T-helper 17 cell (primary cell): ENCODE measurements around the gene ERVK3-1. TPM values are rescaled to one million over a fixed set of nuclear protein-coding genes. Genes with fewer than 3 reads are reported as not detected.

ENCODE experiments used
- ATAC-seq: fragments of 150-1000 bp; cut with Tn5 transposase; 2 replicates; pipeline ENCODE4 v1.10.0; 2021; ENCODE audit warnings: mild to moderate bottlenecking, moderate library complexity
- DNase-seq, 3 donors: peaks; one replicate each; pipeline versions ENCODE4 v3.0.0 to v3.0.0-alpha.2; 2020 to 2021
- H3K9me3 ChIP-seq: one replicate; pipeline ENCODE4 v1.7.0; 2013; ENCODE audit warnings: low read length, mild to moderate bottlenecking; ENCODE audit not compliant: control insufficient read depth, poor library complexity, severe bottlenecking
- H3K27ac Mint-ChIP-seq: one replicate; pipeline ENCODE4 v1.8.0; 2022; ENCODE audit warnings: mild to moderate bottlenecking, moderate library complexity, mixed read lengths
- H3K27me3 Mint-ChIP-seq: one replicate; pipeline ENCODE4 v1.8.0; 2022; ENCODE audit warnings: mixed read lengths
- H3K36me3 Mint-ChIP-seq: one replicate; pipeline ENCODE4 v1.8.0; 2022; ENCODE audit warnings: low read depth, mixed read lengths
- H3K4me1 Mint-ChIP-seq: one replicate; pipeline ENCODE4 v1.8.0; 2022; ENCODE audit warnings: mild to moderate bottlenecking, mixed read lengths
- H3K4me3 Mint-ChIP-seq: one replicate; pipeline ENCODE4 v1.8.0; 2022; ENCODE audit warnings: mild to moderate bottlenecking, moderate library complexity, mixed read lengths
- total RNA-seq, 4 donors: library from RNA in 2 of 4; stranded (reverse) in 2 of 4; gene quantifications; one replicate each; pipeline ENCODE4 v1.2.3 and lab custom pipeline; 2022 to 2026

ERVK3-1 gene
- total RNA-seq, 2 donors from 2014 or later: 108 to 110 TPM

DNA sequence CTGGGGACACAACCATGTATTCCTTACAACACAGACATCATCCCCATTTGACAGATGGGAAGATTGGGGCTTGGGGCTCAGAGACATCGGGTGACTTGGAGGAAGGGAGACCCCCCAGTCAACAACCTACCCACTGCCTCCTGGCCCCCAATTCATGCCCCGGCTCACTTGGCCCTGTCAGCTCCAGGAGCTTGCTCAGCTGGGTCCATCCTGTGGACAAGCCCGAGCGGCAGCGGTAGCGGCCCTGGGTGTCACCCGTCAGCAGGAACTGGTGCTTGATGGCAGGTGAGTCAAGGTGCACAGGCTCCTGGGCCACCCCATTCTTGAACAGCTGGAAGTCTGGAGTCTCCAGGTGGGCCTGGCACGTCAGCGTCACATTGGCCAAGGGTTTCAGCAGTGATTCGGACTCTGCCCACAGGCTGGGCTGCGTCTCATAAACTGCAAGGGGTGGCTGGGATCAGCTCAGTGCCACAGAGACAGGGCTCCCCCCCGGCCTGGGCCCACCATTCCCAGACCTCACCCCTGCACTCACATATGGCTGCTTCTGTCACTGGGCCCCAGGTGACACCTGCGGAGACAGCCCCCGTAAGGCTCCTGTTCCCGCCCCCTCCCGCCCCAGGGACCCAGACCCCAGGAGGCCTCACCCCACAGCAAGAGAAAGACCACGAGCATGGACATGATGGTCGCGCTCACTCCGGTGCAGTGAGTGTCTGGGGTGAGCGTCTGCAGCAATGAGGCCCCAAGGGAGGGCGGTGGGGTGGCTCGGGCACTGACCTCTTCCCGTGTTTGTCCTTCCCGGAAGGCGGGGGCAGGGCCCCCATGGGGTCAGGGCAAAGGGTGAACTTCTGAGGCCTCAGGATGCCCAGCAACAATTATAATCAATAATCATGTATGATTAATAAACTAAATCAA is 47.8 kb downstream of the ERVK3-1 start, which contains the start of gene A1BG:
TSS of gene A1BG (minus strand) at position 733 of the 912 bp plus-strand sequence. CDS start at position 678, 55 bp downstream.
- H3K36me3 Mint-ChIP-seq: peaks cover 4% of the 10 kb centered on the region
- H3K9me3 ChIP-seq: no peaks in the 10 kb centered on the region
- H3K27me3 Mint-ChIP-seq: no peaks in the 10 kb centered on the region
- no peak for ATAC-seq
- H3K4me3 Mint-ChIP-seq: no peak within 1 kb of the TSS
- DNase-seq: no peak
- peaks cover 6% of the 10 kb centered on the region for H3K4me1 Mint-ChIP-seq
- H3K27ac Mint-ChIP-seq: no peak within 1 kb of the TSS

DNA sequence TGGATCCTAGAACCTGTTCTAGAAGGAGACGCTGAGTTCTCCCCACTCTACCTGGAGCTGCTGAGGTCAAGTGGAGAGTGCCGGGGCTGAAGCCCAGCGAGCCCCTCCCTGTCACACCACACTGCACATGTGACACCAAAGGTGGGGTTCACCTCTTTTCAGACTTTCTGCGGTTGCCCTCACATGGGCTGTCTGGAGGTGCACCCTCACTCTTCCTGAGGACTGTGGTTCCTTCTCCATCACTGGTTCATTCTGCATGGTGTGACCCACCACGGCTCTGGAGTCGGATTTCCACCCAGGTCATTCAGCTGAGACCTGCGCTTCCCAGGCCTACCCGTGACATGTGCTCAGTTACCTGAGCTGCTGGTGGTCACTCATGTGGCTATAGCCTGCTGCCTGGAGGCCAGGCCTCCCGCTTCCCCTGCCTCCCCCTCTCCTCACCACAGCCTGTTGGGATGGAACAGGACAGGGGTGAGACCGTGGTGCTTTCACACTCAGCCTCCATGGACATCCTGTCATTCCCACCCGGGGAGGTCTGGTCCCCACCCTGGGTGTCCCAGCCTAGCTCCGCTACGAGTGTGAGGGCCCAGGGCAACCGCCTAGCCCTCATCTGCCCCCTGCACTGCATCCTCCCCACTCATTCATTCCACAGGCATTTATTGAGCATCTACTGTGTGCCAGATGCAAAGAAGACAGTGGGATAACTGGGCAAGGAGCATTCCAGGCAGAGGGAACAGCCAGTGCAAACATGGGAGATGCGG is 48.7 kb downstream of the ERVK3-1 start:
- no peak overlapping the region for H3K27ac Mint-ChIP-seq
- H3K27me3 Mint-ChIP-seq: no peaks in the 10 kb centered on the region
- peaks cover 4% of the 10 kb centered on the region for H3K36me3 Mint-ChIP-seq
- H3K4me1 Mint-ChIP-seq: peaks cover 6% of the 10 kb centered on the region
- ATAC-seq (no peak), DNase-seq (no peak)
- H3K9me3 ChIP-seq: no peaks in the 10 kb centered on the region
- no peak overlapping the region for H3K4me3 Mint-ChIP-seq

DNA sequence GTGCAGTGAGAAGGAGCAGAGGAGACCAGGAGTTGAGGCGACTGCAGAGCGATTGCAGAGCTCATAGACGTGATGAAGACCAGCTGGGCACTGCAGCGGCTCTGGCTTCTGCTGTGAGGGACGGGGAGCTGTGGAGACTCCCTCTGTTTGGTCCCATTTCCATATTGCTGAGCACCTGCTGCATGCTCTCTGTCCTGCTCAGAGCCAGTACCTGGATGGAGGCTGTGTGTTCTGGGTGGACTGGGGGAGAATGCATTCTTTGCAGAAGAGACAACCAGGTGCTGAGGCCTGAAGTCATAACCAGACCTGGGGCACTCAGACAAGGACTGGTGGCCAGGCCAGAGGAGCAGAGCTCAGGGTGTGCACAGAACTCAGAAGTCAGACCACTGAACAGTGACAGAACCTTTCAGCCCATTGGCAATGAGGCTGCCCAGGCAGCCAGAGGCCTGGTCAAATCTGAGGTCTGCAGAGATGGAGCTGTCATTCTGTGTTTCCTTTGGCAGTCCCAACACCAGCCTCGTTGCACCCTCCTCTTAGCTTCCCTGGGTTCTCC is 49.4 kb downstream of the ERVK3-1 start:
- no peaks in the 10 kb centered on the region for H3K27me3 Mint-ChIP-seq
- no peak overlapping the region for H3K4me3 Mint-ChIP-seq
- DNase-seq: no peak

DNA sequence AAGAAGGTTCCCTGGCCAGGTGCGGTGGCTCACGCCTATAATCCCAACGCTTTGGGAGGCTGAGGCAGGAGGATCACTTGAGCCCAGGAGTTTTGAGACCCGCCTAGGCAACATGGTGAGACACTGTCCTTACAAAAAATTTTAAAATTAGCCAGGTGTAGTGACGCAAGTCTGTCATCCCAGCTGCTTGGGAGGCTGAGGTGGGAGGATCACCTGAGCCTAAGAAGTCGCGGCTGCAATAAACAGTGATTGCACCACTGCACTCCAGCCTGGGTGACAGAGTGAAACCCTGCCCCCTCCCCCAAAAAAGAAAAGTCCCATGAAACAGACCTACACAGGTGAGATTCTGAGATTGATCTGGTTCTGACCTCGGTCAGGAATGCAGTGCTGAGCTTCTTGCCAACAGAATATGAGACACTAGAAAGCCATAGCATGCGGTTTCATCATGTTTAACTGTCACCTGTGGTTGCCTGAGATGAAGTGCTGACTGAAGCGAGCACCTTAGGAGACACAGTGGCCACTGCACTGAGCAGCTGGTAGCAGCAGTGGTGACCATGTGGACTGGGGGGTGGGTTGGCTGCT is 50.1 kb downstream of the ERVK3-1 start:
- H3K9me3 ChIP-seq: no peaks in the 10 kb centered on the region
- no peak overlapping the region for H3K27ac Mint-ChIP-seq
- peak overlapping the region; percentile 43 for H3K4me3 Mint-ChIP-seq
- no peaks in the 10 kb centered on the region for H3K27me3 Mint-ChIP-seq
- no peaks in the 10 kb centered on the region for H3K36me3 Mint-ChIP-seq
- peaks cover 2% of the 10 kb centered on the region for H3K4me1 Mint-ChIP-seq
- ATAC-seq (no peak), DNase-seq (no peak)

More for the DNA sequence above, 49.4 kb downstream of the ERVK3-1 start:
- no peak for ATAC-seq
- H3K9me3 ChIP-seq: no peaks in the 10 kb centered on the region
- H3K4me1 Mint-ChIP-seq: peaks cover 4% of the 10 kb centered on the region
- peaks cover 2% of the 10 kb centered on the region for H3K36me3 Mint-ChIP-seq
- no peak overlapping the region for H3K27ac Mint-ChIP-seq

DNA sequence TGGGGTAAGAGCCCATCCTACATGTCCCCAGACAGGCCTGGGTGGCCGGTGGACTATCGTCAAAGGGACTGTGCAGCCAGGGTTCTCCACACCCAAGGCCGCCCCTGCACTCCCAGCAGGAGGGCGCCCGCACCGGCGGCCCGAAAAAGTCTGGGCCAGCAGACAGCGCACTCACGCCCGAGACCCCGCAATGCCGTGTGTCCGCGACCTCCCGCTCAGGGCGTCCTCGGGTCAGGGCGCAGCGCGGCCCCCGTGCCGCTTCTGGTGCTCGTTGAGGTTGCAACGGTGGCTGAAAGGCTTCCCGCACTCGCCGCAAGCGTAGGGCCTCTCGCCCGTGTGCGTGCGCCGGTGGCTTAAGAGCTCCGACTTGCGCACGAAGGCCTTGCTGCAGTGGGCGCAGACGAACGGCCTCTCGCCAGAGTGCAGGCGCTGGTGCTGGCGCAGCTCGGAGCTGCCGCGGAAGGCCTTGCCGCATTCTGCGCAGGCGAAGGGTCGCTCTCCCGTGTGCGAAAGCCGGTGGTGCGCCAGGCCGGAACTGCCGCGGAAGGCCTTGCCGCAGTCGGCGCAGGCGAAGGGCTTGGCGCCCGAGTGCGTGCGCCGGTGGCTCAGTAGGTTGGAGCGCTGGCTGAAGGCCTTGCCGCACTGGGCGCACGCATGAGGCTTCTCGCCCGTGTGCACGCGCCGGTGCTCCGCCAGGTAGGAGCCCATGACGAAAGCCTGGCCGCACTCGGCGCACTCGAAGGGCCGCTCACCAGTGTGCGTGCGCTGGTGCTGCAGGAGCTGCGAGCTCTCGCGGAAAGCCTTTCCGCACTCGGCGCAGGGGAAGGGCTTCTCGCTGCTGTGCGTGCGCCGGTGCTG is 51.0 kb downstream of the ERVK3-1 start:
- Mint-ChIP-seq H3K27me3 (no peaks in the 10 kb centered on the region), H3K4me1 (peaks cover 2% of the 10 kb centered on the region), H3K36me3 (no peaks in the 10 kb centered on the region), H3K4me3 (peak overlapping the region; percentile 57), H3K27ac (peak overlapping the region; percentile 41)
- ATAC-seq: peak; percentile 76
- DNase-seq: peak in 1 of 3 donors; percentile 18
- no peaks in the 10 kb centered on the region for H3K9me3 ChIP-seq

DNA sequence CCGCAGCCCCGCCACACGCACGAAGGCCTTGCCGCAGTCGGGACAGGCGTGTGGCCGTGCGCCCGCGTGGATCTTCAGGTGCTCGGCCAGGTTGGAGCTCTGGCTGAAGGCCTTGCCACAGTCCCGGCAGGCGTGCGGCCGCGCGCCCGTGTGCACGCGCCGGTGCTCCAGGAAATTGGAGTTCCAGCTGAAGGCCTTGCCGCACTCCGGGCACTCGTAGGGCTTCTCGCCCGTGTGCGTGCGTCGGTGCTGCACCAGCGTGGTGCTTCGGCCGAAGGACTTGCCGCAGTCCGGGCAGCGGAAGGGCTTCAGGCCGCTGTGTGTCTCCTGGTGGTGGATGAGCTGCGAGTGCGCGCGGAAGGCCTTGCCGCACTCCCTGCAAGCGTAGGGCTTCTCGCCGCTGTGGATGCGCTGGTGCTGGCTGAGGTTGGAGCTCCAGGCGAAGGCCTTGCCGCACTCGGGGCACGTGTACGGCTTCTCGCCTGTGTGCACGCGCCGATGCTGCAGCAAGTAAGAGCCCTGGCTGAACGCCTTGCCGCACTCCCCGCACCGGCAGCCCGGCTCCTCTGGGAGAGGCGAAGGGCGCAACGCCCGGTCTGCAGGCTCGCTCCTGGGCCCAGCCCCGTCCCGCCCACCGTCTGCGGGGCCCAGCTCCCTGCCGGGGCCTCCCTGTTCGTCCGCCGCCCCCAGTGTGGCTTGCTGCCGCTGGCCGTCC is 51.7 kb downstream of the ERVK3-1 start:
- Mint-ChIP-seq H3K4me3 (peak overlapping the region; percentile 57), H3K27me3 (no peaks in the 10 kb centered on the region), H3K36me3 (no peaks in the 10 kb centered on the region), H3K27ac (no peak overlapping the region), H3K4me1 (peaks cover 4% of the 10 kb centered on the region)
- DNase-seq: no peak
- ATAC-seq: no peak
- no peaks in the 10 kb centered on the region for H3K9me3 ChIP-seq

DNA sequence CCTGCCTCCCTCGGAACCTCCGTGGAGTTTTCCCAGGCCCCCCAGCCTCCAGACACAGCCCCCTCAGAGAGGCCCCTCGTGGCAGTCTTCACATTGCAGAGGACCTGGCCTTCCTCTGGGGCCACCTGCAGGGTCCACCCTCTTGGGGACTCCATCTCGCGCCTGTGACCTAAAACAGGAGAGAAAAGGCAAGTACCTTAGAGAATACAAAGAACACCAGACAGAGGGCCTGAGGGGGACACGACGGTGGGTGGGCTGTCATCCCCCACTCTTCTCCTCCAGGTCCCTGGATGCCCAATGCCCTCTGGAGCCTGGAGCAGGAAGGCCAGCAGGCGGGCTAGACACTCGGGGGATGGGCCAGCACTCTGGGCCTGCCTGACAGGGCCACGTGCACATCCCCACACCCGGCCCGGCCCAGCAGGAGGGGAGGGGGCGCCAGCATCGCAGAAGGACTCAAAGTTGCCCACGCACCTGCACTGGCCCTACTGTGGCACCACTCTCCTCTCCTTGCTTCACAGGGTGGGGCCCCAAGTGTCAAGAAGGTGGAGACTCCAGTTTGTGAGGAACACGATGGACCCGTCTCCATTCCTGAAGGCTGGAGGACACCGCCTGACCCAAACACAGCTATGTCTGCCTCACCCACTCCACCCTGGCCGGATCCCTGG is 52.4 kb downstream of the ERVK3-1 start:
- Mint-ChIP-seq H3K27ac (no peak overlapping the region), H3K27me3 (no peaks in the 10 kb centered on the region), H3K4me3 (peak overlapping the region; percentile 36), H3K36me3 (no peaks in the 10 kb centered on the region), H3K4me1 (peaks cover 7% of the 10 kb centered on the region)
- no peak for ATAC-seq
- DNase-seq: no peak
- H3K9me3 ChIP-seq: no peaks in the 10 kb centered on the region

DNA sequence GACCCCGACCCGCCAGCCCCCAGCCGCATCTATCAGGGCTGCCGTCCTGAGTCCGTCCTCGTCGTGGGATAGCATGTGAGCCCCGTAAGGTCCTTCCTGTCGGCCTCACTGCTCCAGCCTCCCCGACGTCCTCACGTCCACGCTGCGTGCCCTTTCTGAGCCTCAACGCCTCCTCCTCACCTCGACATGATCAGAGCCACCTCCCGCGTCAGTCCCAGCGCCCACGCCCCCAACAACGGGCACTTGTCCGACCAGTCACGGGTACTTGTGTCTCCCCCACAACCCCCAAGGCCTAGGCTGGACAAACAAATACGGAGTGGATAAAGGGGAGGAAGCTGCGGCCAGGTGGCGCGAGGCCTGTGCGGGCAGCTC is 56.7 kb downstream of the ERVK3-1 start:
- peak overlapping the region; percentile 87 for H3K27ac Mint-ChIP-seq
- no peaks in the 10 kb centered on the region for H3K27me3 Mint-ChIP-seq
- no peaks in the 10 kb centered on the region for H3K9me3 ChIP-seq
- H3K36me3 Mint-ChIP-seq: no peaks in the 10 kb centered on the region
- ATAC-seq (no peak), DNase-seq (no peak)
- peaks cover 11% of the 10 kb centered on the region for H3K4me1 Mint-ChIP-seq
- peak overlapping the region; percentile 94 for H3K4me3 Mint-ChIP-seq

DNA sequence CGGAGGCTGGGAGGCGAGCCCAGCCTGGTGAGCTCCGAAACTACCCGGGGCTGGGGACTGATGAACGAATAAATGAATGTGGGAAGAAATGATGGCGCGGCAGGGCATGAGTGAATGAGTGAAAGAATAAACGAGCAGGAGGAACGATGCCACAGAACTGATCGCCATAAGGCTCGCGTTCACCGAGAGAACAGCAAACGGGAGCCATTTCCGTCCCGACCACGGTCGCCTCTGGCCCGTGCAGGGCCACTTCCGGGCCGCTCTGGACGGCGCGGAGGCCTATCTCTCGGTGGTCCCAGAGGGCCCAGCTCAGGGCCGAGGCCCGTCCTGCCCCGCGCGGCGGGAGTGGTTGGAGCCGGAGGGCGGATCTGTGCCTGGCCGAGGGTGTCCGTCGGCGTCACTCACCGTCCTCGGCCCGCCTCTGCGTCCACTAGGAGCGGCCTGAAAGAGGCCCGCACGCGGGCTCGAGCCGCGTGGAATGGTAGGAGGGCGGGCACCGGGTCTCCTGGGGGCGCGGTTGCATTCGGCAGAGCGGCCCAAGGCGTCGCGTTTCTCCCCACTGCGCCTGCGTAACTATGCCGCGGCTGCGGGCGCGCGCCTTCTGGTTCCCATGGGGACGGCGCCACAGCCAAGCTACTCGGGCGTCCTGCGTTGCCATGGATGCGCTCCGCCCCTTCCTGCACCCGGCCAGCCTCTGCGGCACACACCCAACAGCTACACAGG is 57.3 kb downstream of the ERVK3-1 start, which contains the start of gene ZNF497:
TSS of gene ZNF497 (minus strand) at position 480 of the 723 bp plus-strand sequence. CDS start 5,116 bp downstream, outside the sequence.
- H3K27ac Mint-ChIP-seq: peak within 1 kb of the TSS; percentile 87
- ATAC-seq: peak; percentile 94

DNA sequence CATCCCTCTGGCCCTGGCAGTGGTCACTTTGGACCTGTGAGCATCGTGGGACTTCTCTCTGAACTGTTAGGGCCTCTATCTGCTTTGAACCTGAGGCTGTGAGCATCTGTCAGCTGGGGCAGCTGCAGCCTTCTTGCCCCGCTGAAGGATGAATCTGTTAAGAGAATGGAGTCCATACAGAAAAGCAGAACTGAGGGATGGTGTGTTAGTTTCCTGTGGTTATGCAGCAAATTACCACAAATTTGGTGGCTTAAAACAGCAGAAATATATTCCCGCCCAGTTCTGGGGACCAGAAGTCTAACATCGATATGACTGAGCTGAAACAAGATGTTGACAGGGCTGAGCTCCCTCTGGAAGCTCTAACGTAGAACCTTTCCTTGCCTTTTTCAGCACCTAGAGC is 59.0 kb downstream of the ERVK3-1 start:
- Mint-ChIP-seq H3K4me3 (no peak overlapping the region), H3K4me1 (peaks cover 11% of the 10 kb centered on the region), H3K36me3 (no peaks in the 10 kb centered on the region), H3K27me3 (no peaks in the 10 kb centered on the region), H3K27ac (no peak overlapping the region)
- no peaks in the 10 kb centered on the region for H3K9me3 ChIP-seq
- no peak for ATAC-seq
- no peak for DNase-seq

More for the DNA sequence above, 57.3 kb downstream of the ERVK3-1 start, which contains the start of gene ZNF497:
- H3K4me1 Mint-ChIP-seq: peaks cover 11% of the 10 kb centered on the region
- H3K36me3 Mint-ChIP-seq: no peaks in the 10 kb centered on the region
- H3K4me3 Mint-ChIP-seq: peak within 1 kb of the TSS; percentile 94
- H3K27me3 Mint-ChIP-seq: no peaks in the 10 kb centered on the region
- DNase-seq: peak; percentile 89 to 93 (median 91)
- H3K9me3 ChIP-seq: no peaks in the 10 kb centered on the region
